ENCODE results near the gene SLC28A1.

DNA sequence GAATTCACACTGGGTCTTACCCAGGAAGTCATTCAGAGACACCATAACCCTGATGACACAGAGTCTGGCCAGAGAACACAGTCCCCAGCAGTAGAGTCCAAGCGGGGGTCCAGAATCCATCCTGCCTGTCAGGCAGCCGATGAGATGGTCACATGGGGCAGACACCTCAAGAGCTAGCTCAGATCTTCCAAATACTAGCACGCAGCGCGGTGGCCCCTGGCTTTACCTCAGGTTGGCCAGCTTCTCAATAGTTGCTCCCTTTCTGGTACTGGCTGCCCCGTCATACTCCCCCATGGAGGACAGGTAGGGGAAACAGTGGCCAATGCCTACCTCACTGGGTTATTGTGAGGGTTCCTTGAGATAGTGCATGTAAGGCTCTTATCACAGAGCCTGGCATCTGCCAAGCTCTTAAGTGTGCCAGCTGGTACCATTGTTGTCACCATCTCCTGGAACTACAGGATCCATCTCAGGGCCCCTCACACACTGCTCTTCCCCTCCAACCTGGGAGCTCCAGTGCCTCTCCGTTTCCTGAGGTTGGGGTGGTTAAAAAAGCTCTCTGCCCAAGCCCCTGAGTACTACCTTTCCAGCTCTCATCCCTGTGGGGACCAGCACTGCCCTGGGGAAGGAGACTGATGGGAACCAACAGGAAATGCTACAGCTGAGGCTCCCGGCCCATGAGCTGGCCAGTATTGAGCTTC lies 3.5 kb upstream of the SLC28A1 start:
- TF ChIP-seq, protein P1, sequence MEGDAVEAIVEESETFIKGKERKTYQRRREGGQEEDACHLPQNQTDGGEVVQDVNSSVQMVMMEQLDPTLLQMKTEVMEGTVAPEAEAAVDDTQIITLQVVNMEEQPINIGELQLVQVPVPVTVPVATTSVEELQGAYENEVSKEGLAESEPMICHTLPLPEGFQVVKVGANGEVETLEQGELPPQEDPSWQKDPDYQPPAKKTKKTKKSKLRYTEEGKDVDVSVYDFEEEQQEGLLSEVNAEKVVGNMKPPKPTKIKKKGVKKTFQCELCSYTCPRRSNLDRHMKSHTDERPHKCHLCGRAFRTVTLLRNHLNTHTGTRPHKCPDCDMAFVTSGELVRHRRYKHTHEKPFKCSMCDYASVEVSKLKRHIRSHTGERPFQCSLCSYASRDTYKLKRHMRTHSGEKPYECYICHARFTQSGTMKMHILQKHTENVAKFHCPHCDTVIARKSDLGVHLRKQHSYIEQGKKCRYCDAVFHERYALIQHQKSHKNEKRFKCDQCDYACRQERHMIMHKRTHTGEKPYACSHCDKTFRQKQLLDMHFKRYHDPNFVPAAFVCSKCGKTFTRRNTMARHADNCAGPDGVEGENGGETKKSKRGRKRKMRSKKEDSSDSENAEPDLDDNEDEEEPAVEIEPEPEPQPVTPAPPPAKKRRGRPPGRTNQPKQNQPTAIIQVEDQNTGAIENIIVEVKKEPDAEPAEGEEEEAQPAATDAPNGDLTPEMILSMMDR (IDR thresholded peaks at IDR 0.05), result no peak
- TF ChIP-seq POLR2A (IDR thresholded peaks at IDR 0.05), result no peak
